Left lobe of liver (tissue), 2 donors: ENCODE data around the gene SPATS1. TPM values are rescaled to one million over a fixed set of nuclear protein-coding genes. Genes with fewer than 3 reads are reported as not detected.
A peak's percentile ranks its signal among the peaks of the same experiment; 100 is the strongest.
"Not testable (repeated sequence)": the region's sequence is repeated elsewhere in the genome, so short reads cannot be mapped to it uniquely, and the experiment has no call there.

Source experiments
- ATAC-seq: fragments of 200-7000 bp; cut with Tn5 transposase; one replicate; pipeline ENCODE4 v1.9.1; 2020; ENCODE audit warnings: mild to moderate bottlenecking, moderate library complexity
- DNase-seq: peaks from one replicate; pipeline ENCODE4 v3.0.0-alpha.2; 2020; ENCODE audit warnings: low spot score
- total RNA-seq: library from RNA; stranded (reverse); gene quantifications from one replicate; pipeline ENCODE4 v1.2.1, GENCODE V29; 2021
- donor health status: DM: no; HTN: no; CAD: no; lungs with moderate emphysema.
- donor health status: DM: no; HTN: yes; CAD: no.

SPATS1 gene
- total RNA-seq, 1 donor from 2014 or later: not detected

DNA sequence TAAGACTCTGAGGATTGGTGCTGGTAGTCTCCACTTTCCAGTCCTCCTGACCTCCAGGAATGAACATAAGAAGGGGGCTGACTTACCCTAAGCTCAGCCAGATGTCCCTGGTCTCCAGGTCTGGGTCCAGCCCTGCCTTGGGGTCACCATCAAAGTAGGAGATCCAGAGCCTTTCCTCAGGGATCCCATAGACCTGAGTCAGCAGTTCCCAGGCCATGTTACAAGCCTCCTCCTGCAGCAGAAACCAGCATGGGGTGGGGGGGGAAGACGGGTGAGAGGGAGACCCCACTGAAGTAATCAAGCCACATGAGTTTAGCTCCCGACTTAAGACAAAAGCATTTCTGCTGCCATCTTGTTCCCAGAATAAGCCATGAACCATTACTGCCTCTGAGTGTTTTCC is 31.1 kb upstream of the SPATS1 start:
- no peak for ATAC-seq
- DNase-seq: no peak

DNA sequence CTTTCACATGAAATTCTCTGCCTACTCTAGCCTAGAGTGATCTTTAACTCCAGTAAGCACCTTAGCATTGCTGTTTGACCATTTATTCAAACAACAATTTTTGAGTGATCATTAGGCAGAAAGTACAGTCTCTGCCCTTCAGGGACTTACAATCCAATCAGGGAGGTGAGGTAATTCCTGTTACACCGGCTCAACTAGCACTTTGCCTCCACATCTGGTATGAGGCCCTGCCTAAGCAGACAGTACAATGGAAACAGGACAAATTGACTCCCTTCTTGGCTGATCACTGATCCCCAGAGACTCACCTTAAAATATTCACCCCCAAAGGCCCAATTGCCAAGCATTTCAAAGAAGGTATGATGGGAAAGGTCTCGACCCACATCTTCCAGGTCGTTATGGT is 30.7 kb upstream of the SPATS1 start:
- DNase-seq (no peak), ATAC-seq (no peak)

GRCh38 chr6:44312901-44313788 is 29.3 kb upstream of the SPATS1 start, which contains the start of gene AARS2:
AARS2 (minus strand) TSS chr6:44313347; CDS start chr6:44313323, 24 bp downstream.
- ATAC-seq: peak; percentile 100
- peak; percentile 88 for DNase-seq

DNA sequence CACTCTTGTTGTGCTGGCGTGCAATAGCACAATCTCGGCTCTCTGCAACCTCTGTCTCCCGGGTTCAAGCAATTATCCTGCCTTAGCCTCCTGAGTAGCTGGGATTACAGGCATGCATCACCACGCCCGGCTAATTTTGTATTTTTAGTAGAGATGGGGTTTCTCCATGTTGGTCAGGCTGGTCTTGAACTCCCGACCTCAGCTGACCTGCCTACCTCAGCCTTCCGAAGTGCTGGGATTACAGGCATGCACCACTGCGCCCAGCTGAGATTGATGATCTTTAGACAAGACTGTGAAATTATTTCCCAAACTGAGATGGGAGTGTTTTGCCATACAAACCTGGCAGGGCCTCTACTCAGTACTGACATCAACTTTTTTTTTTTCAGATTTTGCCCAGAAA is 27.8 kb upstream of the SPATS1 start:
- not testable (repeated sequence) for DNase-seq, ATAC-seq

DNA sequence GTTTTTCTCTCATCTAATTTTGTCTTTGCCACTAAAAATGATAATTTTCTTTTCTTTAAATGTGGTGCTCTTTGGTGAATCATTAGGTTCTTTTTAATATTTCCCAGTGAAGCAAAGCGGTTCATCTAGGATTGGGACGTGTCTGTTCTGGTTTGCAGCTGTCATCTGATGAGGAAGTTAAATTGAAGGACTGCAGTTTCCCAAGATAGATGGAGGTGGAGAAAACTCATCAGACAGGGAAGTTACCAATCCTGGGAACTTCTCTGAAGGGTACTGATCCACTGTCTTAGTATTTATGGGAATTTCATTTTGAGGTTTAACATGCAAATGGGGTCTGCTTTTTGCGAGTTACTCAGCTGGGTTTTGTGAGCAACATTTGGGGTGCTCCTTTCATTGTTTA is 26.9 kb upstream of the SPATS1 start:
- ATAC-seq (no peak), DNase-seq (no peak)

GRCh38 chr6:44315951-44316350 is 26.5 kb upstream of the SPATS1 start:
- DNase-seq (no peak), ATAC-seq (no peak)

- DNase-seq: no peak
- no peak for ATAC-seq
Observed at GRCh38 chr6:44316481-44316880, 26.0 kb upstream of the SPATS1 start.

- not testable (repeated sequence) for DNase-seq, ATAC-seq
Observed at GRCh38 chr6:44317136-44317631, 25.3 kb upstream of the SPATS1 start.

DNA sequence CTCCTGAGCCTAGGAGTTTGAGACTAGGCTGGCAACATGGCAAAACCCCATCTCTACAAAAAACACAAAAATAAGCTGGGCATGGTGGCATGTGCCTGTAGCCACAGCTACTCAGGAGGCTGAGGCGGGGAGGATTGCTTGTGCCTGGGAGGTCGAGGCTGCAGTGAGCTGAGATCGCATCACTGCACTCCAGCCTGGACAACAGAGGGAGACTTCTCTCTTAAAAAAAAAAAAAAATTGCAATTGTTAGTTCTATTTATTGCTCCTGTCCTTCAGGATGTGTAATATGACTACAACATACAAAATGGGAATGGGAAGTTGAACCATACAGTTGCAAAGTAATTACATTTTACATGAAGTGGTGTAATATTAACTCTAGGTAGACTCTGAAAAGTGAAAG is 21.2 kb upstream of the SPATS1 start:
- DNase-seq (no peak), ATAC-seq (no peak)

GRCh38 chr6:44327096-44327495 is 15.4 kb upstream of the SPATS1 start:
- DNase-seq (no peak), ATAC-seq (no peak)

GRCh38 chr6:44327760-44328159 is 14.7 kb upstream of the SPATS1 start:
- DNase-seq: no peak
- no peak for ATAC-seq

GRCh38 chr6:44328203-44328602 is 14.2 kb upstream of the SPATS1 start:
- DNase-seq, ATAC-seq: not testable (repeated sequence)

DNA sequence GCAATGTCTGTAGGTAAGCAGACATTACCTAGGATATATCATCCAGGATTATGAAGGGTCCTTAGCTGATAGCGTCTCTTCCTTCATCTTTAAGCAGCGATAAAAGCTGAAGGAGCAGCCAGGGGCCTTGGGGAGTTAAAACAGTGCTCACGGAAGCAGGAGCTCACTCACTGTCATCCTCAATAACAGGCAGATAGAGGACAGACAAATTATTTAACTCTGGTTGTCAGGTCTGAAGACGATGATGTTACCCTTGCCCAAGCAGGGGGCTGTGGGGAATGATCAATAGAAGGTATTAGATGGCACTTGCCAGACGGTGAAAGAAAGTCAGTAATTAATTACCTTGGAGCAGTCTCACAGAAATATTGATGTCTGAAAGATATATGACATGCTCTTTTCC is 12.6 kb upstream of the SPATS1 start:
- DNase-seq (no peak), ATAC-seq (no peak)

- no peak for ATAC-seq
- no peak for DNase-seq
Observed at GRCh38 chr6:44332585-44332984, 9.9 kb upstream of the SPATS1 start.

- no peak for DNase-seq
- no peak for ATAC-seq
Observed at GRCh38 chr6:44333273-44333919, 9.1 kb upstream of the SPATS1 start.

GRCh38 chr6:44333942-44334341 is 8.5 kb upstream of the SPATS1 start:
- ATAC-seq (peak; percentile 53), DNase-seq (no peak)

DNA sequence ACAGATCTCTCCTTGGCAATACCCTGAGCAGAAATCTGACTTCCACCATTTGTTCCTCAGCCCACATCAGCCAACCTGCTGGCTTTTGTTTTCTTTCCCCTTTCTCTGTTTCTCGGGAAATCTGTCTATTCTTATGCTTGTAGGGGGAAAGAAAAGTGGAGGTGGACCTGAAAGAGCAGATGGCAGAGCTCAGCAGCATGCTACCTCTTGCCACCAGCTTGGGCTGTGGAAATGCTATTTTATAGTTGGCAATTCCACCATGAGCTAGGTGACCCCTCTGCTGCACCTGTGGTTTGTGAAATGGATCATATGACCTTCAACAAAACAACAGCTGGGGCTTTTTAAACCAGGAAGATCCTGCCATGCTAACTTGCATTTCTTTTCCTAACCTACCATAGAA is 6.8 kb upstream of the SPATS1 start:
- DNase-seq (no peak), ATAC-seq (no peak)

DNA sequence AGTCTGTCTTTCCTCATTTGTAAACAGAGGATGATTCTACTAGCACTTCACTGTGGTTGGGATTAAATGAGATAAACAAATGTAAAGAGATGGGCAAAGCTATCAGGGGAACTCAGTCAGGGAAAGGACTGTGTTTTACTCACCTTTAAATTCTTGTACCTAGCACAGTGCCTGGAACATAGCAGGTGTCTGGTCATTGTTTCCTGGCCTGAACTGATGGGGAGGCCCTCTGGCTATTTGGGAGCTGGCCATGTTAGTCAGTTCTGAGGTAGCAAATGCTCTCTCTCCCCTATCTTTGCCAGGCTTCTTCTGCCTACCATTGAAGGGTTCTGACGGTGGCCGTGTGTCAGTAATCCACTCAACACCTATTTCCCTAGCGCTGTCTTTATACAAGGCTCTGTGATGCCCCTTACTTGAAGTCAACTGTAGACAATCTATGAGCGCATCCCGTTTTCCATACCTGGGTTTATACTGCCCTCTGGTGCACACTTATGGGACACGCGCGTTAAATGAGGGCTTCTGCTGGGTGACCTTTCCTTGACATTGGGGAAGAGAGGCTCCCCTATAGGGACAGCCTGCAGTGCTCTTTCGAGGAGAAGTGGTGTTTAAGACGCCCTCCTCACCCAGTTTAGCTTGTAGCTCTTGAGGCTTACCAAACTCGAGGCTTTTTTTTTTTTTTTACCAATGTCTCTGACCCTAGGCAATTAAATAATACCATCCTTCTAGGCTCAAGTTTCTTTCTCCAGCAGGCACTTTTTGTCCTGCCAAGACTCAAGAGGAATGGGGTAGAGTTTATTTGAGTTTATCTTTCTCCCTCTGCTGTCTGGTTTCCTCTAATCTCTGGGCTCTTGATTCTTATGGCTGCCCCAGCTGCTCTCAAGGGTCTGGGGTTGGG is 4.0 kb upstream of the SPATS1 start:
- peak; percentile 65 for DNase-seq
- peak; percentile 85 for ATAC-seq

GRCh38 chr6:44339301-44339700 is 3.1 kb upstream of the SPATS1 start:
- DNase-seq: peak; percentile 64
- peak; percentile 82 for ATAC-seq

DNA sequence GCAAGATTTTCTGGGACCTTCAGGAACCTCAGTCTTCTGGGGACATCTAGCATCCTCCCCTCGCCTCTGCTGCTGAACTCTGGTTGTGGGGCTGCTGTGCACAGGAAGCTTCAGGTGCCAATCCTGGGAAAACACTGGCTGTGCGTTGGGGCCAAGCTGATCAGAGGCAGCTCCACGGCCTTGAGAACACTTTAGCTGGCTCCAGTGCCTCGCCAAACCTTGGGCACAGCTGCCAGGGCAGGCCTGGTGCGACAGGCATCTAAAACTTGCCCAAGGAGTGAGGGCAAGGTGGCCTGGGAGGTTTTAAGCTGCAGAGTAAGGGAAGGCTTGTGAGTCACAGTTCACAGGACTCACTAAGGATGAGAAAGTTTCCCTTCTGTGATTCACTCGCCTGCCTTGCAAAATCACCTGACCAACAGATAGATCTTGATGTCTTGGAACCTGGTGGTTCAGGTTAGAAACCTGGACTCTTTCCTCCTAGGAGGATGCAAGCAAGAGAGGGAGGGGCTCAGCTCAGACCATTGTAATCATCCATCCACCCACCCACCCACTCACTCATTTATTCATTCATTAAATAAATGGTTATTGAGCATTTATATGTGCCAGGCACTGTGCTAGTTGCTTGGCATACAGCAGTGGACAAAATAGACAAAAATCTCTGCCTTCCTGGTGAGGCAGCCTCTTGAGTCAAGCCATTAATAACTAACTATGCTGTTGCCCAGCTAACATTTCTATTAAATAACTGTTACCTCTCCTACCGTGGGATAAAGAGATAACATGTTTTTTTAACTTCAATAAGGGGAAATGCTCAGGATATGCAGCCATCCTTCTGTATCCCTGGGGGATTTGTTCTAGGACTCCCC is 2.5 kb upstream of the SPATS1 start:
- peak; percentile 27 for ATAC-seq

More for the DNA sequence above, 2.5 kb upstream of the SPATS1 start:
- DNase-seq: no peak
